WTC11 (cell line): ENCODE measurements around the gene FTMT. TPM values are rescaled to one million over a fixed set of nuclear protein-coding genes. Genes with fewer than 3 reads are reported as not detected.

Experiments used
- ATAC-seq: fragments of 200-7000 bp; cut with Tn5 transposase; 2 replicates; pipeline ENCODE4 v1.10.0; 2021; ENCODE audit warnings: mild to moderate bottlenecking, moderate library complexity
- CTCF ChIA-PET: fragments of 300-600 bp; sonication (Branson Sonifier 250); formaldehyde crosslinking; loops from one replicate; lab custom pipeline; 2021; ENCODE audit warnings: antibody characterized with exemption; lab: Charles Lee
- POLR2A ChIA-PET: fragments of 350-600 bp; sonication (Branson Sonifier 250); formaldehyde crosslinking; loops from one replicate; lab custom pipeline; 2021; ENCODE audit warnings: antibody characterized with exemption; lab: Charles Lee
- DNase-seq: peaks from one replicate; pipeline ENCODE4 v3.0.0; 2021; ENCODE audit warnings: low spot score
- H3K27ac Mint-ChIP-seq: 2 replicates; pipeline ENCODE4 v1.8.0; 2021; ENCODE audit warnings: mixed read lengths
- H3K27me3 Mint-ChIP-seq: 2 replicates; pipeline ENCODE4 v1.8.0; 2021; ENCODE audit warnings: low read depth, mild to moderate bottlenecking, moderate library complexity, mixed read lengths
- H3K36me3 Mint-ChIP-seq: 2 replicates; pipeline ENCODE4 v1.8.0; 2021; ENCODE audit warnings: mixed read lengths
- H3K4me1 Mint-ChIP-seq: 2 replicates; pipeline ENCODE4 v1.8.0; 2022; ENCODE audit warnings: mixed read lengths
- H3K4me3 Mint-ChIP-seq: 2 replicates; pipeline ENCODE4 v1.8.0; 2021; ENCODE audit warnings: mild to moderate bottlenecking, moderate library complexity, mixed read lengths
- H3K9me3 Mint-ChIP-seq: 2 replicates; pipeline ENCODE4 v1.8.0; 2021; ENCODE audit warnings: mixed read lengths
- AFF4 ChIP-seq: sonication (generic); formaldehyde crosslinking; IDR thresholded peaks from 2 replicates; pipeline ENCODE4 v1.8.1; 2023; ENCODE audit warnings: mild to moderate bottlenecking, missing genetic modification reagents, borderline replicate concordance
- CTCF ChIP-seq: fragments of 200-600 bp; IDR thresholded peaks from 2 replicates; pipeline ENCODE4 v1.8.0; 2022; ENCODE audit warnings: antibody characterized with exemption
- ETV6 ChIP-seq: sonication (generic); formaldehyde crosslinking; IDR thresholded peaks from 2 replicates; pipeline ENCODE4 v1.8.1; 2022; ENCODE audit warnings: mild to moderate bottlenecking, missing genetic modification reagents
- SMAD4 ChIP-seq: sonication (generic); formaldehyde crosslinking; IDR thresholded peaks from 2 replicates; pipeline ENCODE4 v1.8.0; 2022; ENCODE audit warnings: mild to moderate bottlenecking, missing genetic modification reagents
- TCF7 ChIP-seq: sonication (generic); formaldehyde crosslinking; IDR thresholded peaks from 2 replicates; pipeline ENCODE4 v1.8.0; 2022; ENCODE audit warnings: mild to moderate bottlenecking, low read depth, missing genetic modification reagents, moderate library complexity
- ZNF232 ChIP-seq: sonication (generic); formaldehyde crosslinking; IDR thresholded peaks from 2 replicates; pipeline ENCODE4 v1.8.0; 2022; ENCODE audit warnings: mild to moderate bottlenecking, missing genetic modification reagents
- ZSCAN18 ChIP-seq: fragments of 250-450 bp; sonication (Bioruptor Pico); IDR thresholded peaks from 2 replicates; pipeline ENCODE4 v2.1.2; 2022; ENCODE audit warnings: mild to moderate bottlenecking, moderate library complexity
- total RNA-seq: library from RNA; stranded (reverse); gene quantifications from 3 replicates; pipeline ENCODE4 v1.2.3, GENCODE V29; 2021
- TF ChIP-seq, protein P1 (sequence below): sonication (generic); formaldehyde crosslinking; IDR thresholded peaks from 2 replicates; pipeline ENCODE4 v1.8.0; 2022; ENCODE audit warnings: mild to moderate bottlenecking, missing genetic modification reagents
- TF ChIP-seq, protein P2 (sequence below): fragments of 250-450 bp; sonication (Bioruptor Pico); IDR thresholded peaks from 2 replicates; pipeline ENCODE4 v1.9.0; 2021; ENCODE audit warnings: moderate library complexity, mild to moderate bottlenecking, inconsistent platforms, borderline replicate concordance
- TF ChIP-seq, protein P3 (sequence below): fragments of 250-450 bp; sonication (Bioruptor Pico); IDR thresholded peaks from 2 replicates; pipeline ENCODE4 v1.9.0; 2021; ENCODE audit warnings: mild to moderate bottlenecking, borderline replicate concordance
- TF ChIP-seq, protein P4 (sequence below): sonication (generic); formaldehyde crosslinking; IDR thresholded peaks from 2 replicates; pipeline ENCODE4 v1.8.0; 2023; ENCODE audit warnings: missing genetic modification reagents, mild to moderate bottlenecking, borderline replicate concordance
- TF ChIP-seq, protein P5 (sequence below): sonication (generic); formaldehyde crosslinking; IDR thresholded peaks from 2 replicates; pipeline ENCODE4 v1.8.1; 2022; ENCODE audit warnings: mild to moderate bottlenecking, missing genetic modification reagents, moderate library complexity, borderline replicate concordance

FTMT gene
- total RNA-seq, 1 experiment from 2014 or later = not detected

DNA sequence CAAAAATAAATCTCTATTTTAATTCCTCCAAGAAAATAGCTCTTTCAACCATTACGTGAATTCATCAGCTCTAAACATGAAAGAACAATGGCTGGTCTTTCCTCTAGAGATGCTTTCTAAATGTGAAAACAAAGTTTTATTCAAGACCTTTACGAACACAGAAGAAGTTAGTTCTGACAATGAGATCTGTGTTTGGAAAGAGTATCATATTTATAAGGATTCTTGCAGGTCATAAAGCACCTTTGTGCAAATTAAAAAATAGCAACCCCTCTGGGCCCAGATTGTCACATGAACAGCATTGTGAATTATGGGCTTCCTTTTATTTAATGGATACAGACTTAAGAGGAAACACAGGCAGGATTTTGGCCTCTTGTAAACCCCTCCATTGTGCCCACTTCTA lies 17.7 kb upstream of the FTMT start (continued):
- TF ChIP-seq, protein P1, sequence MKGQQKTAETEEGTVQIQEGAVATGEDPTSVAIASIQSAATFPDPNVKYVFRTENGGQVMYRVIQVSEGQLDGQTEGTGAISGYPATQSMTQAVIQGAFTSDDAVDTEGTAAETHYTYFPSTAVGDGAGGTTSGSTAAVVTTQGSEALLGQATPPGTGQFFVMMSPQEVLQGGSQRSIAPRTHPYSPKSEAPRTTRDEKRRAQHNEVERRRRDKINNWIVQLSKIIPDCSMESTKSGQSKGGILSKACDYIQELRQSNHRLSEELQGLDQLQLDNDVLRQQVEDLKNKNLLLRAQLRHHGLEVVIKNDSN = no peak
- TF ChIP-seq CTCF = no peak

DNA sequence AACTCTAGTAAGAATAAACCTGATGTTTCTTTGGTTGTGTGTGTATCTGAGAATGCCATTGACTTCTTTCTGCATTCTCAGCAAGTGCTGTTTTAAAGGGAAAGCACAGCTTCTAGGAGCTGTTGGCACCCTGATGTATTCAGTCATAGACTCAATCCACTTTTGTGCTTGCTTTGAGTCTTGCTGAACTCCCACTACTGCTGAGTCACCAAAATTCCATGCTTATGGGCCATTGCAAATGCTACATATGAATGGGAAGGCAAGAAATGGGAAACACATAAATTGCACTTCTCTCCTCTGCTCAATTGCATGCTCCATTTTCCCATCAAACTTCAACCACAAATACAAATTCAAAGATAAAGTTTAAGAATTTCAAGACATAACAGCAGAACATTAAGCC lies 9.8 kb upstream of the FTMT start:
- H3K27me3 Mint-ChIP-seq = no peaks in the 10 kb centered on the region
- TF ChIP-seq ZNF232 (no peak), SMAD4 (no peak), TCF7 (CRISPR knock-in tag) (no peak), ZSCAN18 (CRISPR knock-in tag) (no peak)
- TF ChIP-seq, protein P2, sequence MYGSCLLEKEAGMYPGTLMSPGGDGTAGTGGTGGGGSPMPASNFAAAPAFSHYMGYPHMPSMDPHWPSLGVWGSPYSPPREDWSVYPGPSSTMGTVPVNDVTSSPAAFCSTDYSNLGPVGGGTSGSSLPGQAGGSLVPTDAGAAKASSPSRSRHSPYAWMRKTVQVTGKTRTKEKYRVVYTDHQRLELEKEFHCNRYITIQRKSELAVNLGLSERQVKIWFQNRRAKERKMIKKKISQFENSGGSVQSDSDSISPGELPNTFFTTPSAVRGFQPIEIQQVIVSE = no peak
- TF ChIP-seq, protein P3, sequence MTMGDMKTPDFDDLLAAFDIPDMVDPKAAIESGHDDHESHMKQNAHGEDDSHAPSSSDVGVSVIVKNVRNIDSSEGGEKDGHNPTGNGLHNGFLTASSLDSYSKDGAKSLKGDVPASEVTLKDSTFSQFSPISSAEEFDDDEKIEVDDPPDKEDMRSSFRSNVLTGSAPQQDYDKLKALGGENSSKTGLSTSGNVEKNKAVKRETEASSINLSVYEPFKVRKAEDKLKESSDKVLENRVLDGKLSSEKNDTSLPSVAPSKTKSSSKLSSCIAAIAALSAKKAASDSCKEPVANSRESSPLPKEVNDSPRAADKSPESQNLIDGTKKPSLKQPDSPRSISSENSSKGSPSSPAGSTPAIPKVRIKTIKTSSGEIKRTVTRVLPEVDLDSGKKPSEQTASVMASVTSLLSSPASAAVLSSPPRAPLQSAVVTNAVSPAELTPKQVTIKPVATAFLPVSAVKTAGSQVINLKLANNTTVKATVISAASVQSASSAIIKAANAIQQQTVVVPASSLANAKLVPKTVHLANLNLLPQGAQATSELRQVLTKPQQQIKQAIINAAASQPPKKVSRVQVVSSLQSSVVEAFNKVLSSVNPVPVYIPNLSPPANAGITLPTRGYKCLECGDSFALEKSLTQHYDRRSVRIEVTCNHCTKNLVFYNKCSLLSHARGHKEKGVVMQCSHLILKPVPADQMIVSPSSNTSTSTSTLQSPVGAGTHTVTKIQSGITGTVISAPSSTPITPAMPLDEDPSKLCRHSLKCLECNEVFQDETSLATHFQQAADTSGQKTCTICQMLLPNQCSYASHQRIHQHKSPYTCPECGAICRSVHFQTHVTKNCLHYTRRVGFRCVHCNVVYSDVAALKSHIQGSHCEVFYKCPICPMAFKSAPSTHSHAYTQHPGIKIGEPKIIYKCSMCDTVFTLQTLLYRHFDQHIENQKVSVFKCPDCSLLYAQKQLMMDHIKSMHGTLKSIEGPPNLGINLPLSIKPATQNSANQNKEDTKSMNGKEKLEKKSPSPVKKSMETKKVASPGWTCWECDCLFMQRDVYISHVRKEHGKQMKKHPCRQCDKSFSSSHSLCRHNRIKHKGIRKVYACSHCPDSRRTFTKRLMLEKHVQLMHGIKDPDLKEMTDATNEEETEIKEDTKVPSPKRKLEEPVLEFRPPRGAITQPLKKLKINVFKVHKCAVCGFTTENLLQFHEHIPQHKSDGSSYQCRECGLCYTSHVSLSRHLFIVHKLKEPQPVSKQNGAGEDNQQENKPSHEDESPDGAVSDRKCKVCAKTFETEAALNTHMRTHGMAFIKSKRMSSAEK (CRISPR knock-in tag) = no peak
- peaks cover 11% of the 10 kb centered on the region for H3K4me1 Mint-ChIP-seq
- H3K4me3 Mint-ChIP-seq = no peak overlapping the region
- H3K36me3 Mint-ChIP-seq = no peaks in the 10 kb centered on the region
- CTCF ChIA-PET = no interaction called here
- H3K27ac Mint-ChIP-seq = no peak overlapping the region
- POLR2A ChIA-PET = interaction anchor here (0.5 kb wide), 1 partner anchor 465 kb away, joined by 3 read pairs; no protein-coding TSS in a partner anchor
- H3K9me3 Mint-ChIP-seq = no peaks in the 10 kb centered on the region
- ATAC-seq (peak; percentile 38; the same call in 1 of the 2 replicates), DNase-seq (no peak)

DNA sequence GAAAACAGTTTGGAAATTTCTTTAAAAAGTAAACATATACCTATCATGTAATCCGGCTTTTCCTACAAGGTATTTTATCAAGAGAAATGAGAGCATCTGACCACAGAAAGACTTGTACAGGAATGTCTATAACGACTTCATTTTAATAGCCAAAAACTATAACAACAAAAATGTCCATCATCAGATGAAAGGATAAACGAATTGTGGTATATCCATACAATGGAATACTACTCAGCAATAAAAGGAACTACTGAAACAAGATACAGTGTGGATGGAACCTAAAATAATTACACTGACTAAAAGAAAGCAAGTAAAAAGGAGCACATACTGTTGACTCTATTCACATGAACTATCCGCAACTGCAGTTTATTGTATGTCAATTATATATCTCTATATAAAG lies 1.4 kb upstream of the FTMT start:
- peaks cover 9% of the 10 kb centered on the region for H3K4me1 Mint-ChIP-seq
- H3K4me3 Mint-ChIP-seq = no peak overlapping the region
- ChIA-PET POLR2A (no interaction called here), CTCF (no interaction called here)
- no peak for ATAC-seq
- no peaks in the 10 kb centered on the region for H3K27me3 Mint-ChIP-seq
- H3K27ac Mint-ChIP-seq = no peak overlapping the region
- H3K36me3 Mint-ChIP-seq = peaks cover 5% of the 10 kb centered on the region; the same call in 1 of the 2 replicates
- DNase-seq = no peak
- H3K9me3 Mint-ChIP-seq = peaks cover 11% of the 10 kb centered on the region
- TF ChIP-seq, protein P4, sequence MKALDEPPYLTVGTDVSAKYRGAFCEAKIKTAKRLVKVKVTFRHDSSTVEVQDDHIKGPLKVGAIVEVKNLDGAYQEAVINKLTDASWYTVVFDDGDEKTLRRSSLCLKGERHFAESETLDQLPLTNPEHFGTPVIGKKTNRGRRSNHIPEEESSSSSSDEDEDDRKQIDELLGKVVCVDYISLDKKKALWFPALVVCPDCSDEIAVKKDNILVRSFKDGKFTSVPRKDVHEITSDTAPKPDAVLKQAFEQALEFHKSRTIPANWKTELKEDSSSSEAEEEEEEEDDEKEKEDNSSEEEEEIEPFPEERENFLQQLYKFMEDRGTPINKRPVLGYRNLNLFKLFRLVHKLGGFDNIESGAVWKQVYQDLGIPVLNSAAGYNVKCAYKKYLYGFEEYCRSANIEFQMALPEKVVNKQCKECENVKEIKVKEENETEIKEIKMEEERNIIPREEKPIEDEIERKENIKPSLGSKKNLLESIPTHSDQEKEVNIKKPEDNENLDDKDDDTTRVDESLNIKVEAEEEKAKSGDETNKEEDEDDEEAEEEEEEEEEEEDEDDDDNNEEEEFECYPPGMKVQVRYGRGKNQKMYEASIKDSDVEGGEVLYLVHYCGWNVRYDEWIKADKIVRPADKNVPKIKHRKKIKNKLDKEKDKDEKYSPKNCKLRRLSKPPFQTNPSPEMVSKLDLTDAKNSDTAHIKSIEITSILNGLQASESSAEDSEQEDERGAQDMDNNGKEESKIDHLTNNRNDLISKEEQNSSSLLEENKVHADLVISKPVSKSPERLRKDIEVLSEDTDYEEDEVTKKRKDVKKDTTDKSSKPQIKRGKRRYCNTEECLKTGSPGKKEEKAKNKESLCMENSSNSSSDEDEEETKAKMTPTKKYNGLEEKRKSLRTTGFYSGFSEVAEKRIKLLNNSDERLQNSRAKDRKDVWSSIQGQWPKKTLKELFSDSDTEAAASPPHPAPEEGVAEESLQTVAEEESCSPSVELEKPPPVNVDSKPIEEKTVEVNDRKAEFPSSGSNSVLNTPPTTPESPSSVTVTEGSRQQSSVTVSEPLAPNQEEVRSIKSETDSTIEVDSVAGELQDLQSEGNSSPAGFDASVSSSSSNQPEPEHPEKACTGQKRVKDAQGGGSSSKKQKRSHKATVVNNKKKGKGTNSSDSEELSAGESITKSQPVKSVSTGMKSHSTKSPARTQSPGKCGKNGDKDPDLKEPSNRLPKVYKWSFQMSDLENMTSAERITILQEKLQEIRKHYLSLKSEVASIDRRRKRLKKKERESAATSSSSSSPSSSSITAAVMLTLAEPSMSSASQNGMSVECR (CRISPR knock-in tag) = no peak
- TF ChIP-seq AFF4 (CRISPR knock-in tag) (no peak), ETV6 (CRISPR knock-in tag) (no peak)
- TF ChIP-seq, protein P5, sequence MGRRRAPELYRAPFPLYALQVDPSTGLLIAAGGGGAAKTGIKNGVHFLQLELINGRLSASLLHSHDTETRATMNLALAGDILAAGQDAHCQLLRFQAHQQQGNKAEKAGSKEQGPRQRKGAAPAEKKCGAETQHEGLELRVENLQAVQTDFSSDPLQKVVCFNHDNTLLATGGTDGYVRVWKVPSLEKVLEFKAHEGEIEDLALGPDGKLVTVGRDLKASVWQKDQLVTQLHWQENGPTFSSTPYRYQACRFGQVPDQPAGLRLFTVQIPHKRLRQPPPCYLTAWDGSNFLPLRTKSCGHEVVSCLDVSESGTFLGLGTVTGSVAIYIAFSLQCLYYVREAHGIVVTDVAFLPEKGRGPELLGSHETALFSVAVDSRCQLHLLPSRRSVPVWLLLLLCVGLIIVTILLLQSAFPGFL (CRISPR knock-in tag) = no peak
